ENCODE results near the gene TPCN2. TPM values are rescaled to one million over a fixed set of nuclear protein-coding genes. Genes with fewer than 3 reads are reported as not detected.

Gene TPCN2
- total RNA-seq, 2 donors from 2014 or later: 34.7 to 38.0 TPM

DNA sequence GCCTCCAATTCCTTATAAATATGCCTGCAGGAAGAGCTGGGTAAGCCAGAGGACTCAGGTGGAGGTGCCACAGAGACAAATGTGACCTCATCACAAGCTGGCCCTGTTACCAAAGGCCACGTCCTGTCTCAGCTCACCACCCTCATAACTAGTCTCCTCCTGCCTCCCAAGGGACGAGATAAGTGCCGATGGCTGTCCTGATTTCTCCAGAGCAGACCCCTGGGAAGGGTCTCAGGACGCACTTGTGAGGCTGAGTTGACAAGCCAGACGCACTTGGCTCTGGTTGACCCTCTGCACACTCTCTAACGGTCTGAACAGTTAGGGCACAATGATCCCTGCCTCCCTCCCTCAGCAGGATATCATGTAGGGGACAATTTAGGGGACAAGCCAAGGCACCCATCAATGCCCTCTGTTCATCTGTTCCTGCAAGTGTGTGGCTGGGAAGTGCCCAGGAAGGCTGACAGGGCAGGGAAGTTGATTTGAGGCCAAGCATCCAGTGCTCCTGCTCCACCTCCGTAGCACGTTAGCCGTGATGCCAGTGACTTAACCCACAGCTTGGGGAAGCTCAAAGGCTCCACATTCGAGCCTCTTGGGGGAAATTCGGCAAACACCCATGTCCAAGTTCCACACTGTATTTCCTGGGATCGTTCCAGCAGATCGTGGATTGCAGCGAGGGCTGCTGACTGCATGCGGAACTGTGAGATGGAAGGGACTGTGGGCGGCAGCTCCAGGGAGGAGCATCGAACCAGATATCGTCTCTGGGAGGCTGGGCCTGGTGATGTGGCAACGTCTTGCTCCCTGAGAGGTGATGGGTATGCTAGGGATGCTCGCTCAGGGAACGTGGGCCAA is 109.8 kb downstream of the TPCN2 start:
- Histone ChIP-seq H3K36me3 (no peaks in the 10 kb centered on the region), H3K9me3 (peaks cover 4% of the 10 kb centered on the region), H3K4me1 (ENCODE audit: control insufficient read depth in 1 of 2, low read depth in 2 of 2) (peaks cover 0 to 17% of the 10 kb centered on the region in 2 donors), H3K27me3 (replicated peaks; ENCODE audit: insufficient read depth) (no peaks in the 10 kb centered on the region), H3K27ac (no peak overlapping the region), H3K4me3 (no peak overlapping the region)
- ATAC-seq (ENCODE audit: insufficient number of reproducible peaks, low FRiP score, low read depth) (no peak), DNase-seq (ENCODE audit: low spot score) (no peak)
- TF ChIP-seq, protein P1, sequence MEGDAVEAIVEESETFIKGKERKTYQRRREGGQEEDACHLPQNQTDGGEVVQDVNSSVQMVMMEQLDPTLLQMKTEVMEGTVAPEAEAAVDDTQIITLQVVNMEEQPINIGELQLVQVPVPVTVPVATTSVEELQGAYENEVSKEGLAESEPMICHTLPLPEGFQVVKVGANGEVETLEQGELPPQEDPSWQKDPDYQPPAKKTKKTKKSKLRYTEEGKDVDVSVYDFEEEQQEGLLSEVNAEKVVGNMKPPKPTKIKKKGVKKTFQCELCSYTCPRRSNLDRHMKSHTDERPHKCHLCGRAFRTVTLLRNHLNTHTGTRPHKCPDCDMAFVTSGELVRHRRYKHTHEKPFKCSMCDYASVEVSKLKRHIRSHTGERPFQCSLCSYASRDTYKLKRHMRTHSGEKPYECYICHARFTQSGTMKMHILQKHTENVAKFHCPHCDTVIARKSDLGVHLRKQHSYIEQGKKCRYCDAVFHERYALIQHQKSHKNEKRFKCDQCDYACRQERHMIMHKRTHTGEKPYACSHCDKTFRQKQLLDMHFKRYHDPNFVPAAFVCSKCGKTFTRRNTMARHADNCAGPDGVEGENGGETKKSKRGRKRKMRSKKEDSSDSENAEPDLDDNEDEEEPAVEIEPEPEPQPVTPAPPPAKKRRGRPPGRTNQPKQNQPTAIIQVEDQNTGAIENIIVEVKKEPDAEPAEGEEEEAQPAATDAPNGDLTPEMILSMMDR (IDR thresholded peaks at IDR 0.05): no peak

DNA sequence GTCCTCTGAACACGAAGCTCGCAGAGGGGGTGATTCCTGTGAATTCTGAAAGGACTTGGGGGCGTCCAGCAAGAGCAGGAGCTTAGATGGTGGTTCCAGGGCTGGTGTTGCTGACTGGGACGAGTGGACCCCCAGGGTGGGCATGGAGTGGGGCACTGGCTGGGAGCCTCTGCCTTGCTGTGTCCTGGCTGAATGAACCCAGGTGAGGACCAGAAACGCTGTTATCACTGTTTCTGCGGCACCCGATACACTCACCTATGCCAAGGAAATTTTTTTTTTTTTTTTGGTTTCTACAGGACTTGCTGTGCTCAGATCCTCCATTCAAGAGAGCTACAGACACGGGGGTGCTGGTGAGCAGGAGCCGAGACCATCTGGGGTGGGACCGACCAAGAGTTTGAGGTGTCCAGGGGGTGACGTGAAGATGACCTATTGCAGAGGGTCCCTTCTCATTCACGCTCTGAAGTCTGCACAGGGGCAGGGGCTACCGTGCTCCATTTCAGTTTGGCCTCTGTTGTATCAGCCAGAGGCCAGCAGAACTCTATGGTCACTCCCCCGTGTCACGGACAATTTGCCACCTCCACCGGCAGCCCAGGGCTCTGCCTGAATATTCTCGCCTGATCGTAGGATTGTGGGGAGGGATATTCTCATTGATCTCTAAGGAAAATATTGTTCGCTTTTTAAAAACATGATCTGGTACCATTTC is 110.6 kb downstream of the TPCN2 start:
- Histone ChIP-seq H3K36me3 (no peaks in the 10 kb centered on the region), H3K9me3 (peaks cover 4% of the 10 kb centered on the region), H3K4me3 (no peak overlapping the region), H3K4me1 (ENCODE audit: control insufficient read depth in 1 of 2, low read depth in 2 of 2) (peaks cover 0 to 17% of the 10 kb centered on the region in 2 donors), H3K27me3 (replicated peaks; ENCODE audit: insufficient read depth) (no peaks in the 10 kb centered on the region), H3K27ac (no peak overlapping the region)
- DNase-seq (ENCODE audit: low spot score): no peak
- ATAC-seq (ENCODE audit: insufficient number of reproducible peaks, low FRiP score, low read depth): no peak
- TF ChIP-seq, protein P1 (IDR thresholded peaks at IDR 0.05): no peak

DNA sequence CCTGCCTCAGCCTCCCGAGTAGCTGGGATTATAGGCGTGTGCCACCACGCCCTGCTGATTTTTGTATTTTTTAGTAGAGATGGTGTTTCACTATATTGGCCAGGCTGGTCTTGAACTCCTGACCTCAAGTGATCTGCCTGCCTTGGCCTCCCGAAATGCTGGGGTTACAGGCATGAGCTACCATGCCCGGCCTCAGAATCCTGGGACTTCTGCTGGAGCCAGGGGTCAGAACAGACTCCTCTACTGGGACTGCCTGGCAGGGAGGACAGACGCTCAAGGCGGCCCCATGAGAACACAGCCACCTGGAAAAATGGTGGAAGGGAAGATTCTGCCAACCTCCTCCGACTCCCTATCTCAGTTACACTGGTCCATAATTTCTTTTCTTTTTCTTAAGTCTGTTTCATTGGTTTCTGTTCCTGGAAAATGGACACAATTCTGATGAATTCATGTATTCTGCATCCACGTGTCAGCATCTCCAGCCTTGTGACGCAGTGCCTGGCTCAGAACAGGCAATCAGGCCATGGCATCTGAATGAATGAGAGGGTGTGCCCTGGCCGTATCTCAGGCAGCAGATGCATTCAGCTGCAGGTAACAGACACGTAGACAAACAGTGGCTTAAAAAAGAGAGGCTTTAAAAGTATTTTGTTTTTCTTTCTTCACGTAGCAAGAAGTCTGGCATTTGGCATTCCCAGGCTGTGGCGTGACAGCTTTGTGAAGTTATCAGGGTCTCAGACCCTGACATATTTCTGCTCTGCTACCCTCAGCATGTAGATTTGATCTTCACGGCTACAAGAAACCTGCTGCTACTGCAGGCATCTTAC is 111.8 kb downstream of the TPCN2 start:
- Histone ChIP-seq H3K4me3 (no peak overlapping the region), H3K27me3 (replicated peaks; ENCODE audit: insufficient read depth) (no peaks in the 10 kb centered on the region), H3K4me1 (ENCODE audit: control insufficient read depth in 1 of 2, low read depth in 2 of 2) (peaks cover 0 to 17% of the 10 kb centered on the region in 2 donors), H3K36me3 (no peaks in the 10 kb centered on the region), H3K27ac (no peak overlapping the region), H3K9me3 (peaks cover 4% of the 10 kb centered on the region)
- ATAC-seq (ENCODE audit: insufficient number of reproducible peaks, low FRiP score, low read depth): no peak
- no peak for DNase-seq (ENCODE audit: low spot score)
- TF ChIP-seq, protein P1 (IDR thresholded peaks at IDR 0.05): no peak

DNA sequence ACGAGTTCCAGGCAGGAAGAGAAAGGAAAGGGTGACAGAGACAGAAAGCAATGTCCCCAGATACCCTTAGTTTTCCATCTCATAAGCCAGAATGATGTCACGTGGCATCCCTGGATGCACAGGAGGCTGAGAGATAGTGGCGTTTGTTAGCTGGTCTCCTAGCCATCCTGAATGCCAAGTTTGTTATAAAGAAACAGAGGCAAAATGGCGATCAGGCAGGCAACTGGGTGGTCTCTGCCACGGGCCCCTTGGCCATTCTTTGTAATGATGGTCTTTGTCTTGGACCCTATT is 112.3 kb downstream of the TPCN2 start:
- Histone ChIP-seq H3K4me3 (no peak overlapping the region), H3K27me3 (replicated peaks; ENCODE audit: insufficient read depth) (no peaks in the 10 kb centered on the region), H3K9me3 (peaks cover 4% of the 10 kb centered on the region), H3K36me3 (no peaks in the 10 kb centered on the region), H3K4me1 (ENCODE audit: control insufficient read depth in 1 of 2, low read depth in 2 of 2) (peaks cover 0 to 21% of the 10 kb centered on the region in 2 donors), H3K27ac (no peak overlapping the region)
- TF ChIP-seq, protein P1 (IDR thresholded peaks at IDR 0.05): no peak
- ATAC-seq (ENCODE audit: insufficient number of reproducible peaks, low FRiP score, low read depth): no peak
- DNase-seq (ENCODE audit: low spot score): no peak

DNA sequence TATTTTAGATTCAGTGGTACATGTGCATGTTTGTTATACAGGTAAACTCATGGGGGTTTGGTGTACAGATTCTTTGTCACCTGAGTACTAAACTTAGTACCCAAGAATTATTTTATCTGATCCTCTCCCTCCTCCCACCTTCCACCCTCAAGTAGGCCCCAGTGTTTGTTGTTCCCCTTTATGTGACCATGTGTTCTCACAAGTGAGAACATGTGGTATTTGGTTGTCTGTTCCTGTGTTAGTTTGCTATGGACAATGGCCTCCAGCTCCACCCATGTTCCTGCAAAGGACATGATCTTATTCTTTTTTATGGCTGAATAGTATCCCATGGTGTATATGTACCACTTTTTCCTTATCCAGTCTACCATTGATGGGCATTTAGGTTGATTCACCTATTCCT is 113.8 kb downstream of the TPCN2 start:
- TF ChIP-seq, protein P1 (IDR thresholded peaks at IDR 0.05): no peak
- ATAC-seq (ENCODE audit: insufficient number of reproducible peaks, low FRiP score, low read depth): no peak
- Histone ChIP-seq H3K4me1 (ENCODE audit: control insufficient read depth in 1 of 2, low read depth in 2 of 2) (peaks cover 9 to 26% of the 10 kb centered on the region in 2 donors), H3K4me3 (no peak overlapping the region), H3K27me3 (replicated peaks; ENCODE audit: insufficient read depth) (no peaks in the 10 kb centered on the region), H3K9me3 (peaks cover 4% of the 10 kb centered on the region), H3K36me3 (no peaks in the 10 kb centered on the region), H3K27ac (no peak overlapping the region)
- no peak for DNase-seq (ENCODE audit: low spot score)
